Adrenal gland (tissue), 12 donors: ENCODE data around the gene NCEH1. TPM values are rescaled to one million over a fixed set of nuclear protein-coding genes. Genes with fewer than 3 reads are reported as not detected.
"Not testable (repeated sequence)": the region's sequence is repeated elsewhere in the genome, so short reads cannot be mapped to it uniquely, and the experiment has no call there.

Experiments used
- DNase-seq, 7 donors: peaks; one replicate each; pipeline ENCODE4 v3.0.0-alpha.2; 2019 to 2020
- H3K27ac ChIP-seq, 5 donors: fragments of 200-600 bp; sonication (generic) in 4 of 5; 1 replicate in 3 of 5; 2 replicates in 2 of 5; pipeline versions ENCODE4 v1.5.1 to v1.8.0; 2016 to 2020; ENCODE audit warnings: mild to moderate bottlenecking in 1 of 5
- H3K27me3 ChIP-seq: fragments of 200-600 bp; 2 replicates; pipeline ENCODE4 v1.8.0; 2021
- H3K36me3 ChIP-seq, 2 donors: fragments of 200-600 bp; replicated peaks in 1 of 2; 1 replicate in 1 of 2; 2 replicates in 1 of 2; pipeline versions ENCODE4 v1.5.1 to v1.8.0; 2018 to 2022
- H3K4me1 ChIP-seq, 2 donors: fragments of 200-600 bp; replicated peaks in 1 of 2; 1 replicate in 1 of 2; 2 replicates in 1 of 2; pipeline versions ENCODE4 v1.5.1 to v1.8.0; 2018 to 2021
- H3K4me3 ChIP-seq, 4 donors: fragments of 200-600 bp; sonication (generic) in 3 of 4; one replicate each; pipeline ENCODE4 v1.5.1; 2016 to 2018
- H3K9me3 ChIP-seq, 3 donors: fragments of 200-600 bp; sonication (generic) in 1 of 3; replicated peaks in 1 of 3; 1 replicate in 2 of 3; 2 replicates in 1 of 3; pipeline versions ENCODE4 v1.5.1 to v1.8.0; 2016 to 2021
- CTCF ChIP-seq, 6 experiments: fragments of 450-650 bp in 4 of 6; fragments of 200-600 bp in 2 of 6; sonication (generic) in 1 of 6; IDR thresholded peaks; 1 replicate in 5 of 6; 2 replicates in 1 of 6; pipeline versions ENCODE4 v1.5.1 to v1.8.0; 2016 to 2021; ENCODE audit warnings: antibody characterized with exemption in 6 of 6, mild to moderate bottlenecking in 2 of 6, moderate library complexity in 1 of 6
- POLR2A ChIP-seq, 2 donors: fragments of 450-650 bp; IDR thresholded peaks; one replicate each; pipeline ENCODE4 v1.6.1; 2017; ENCODE audit warnings: antibody characterized with exemption in 2 of 2, mild to moderate bottlenecking in 2 of 2, moderate library complexity in 1 of 2
- WGBS, 4 donors: extraction: QIAGEN DNeasy Blood & Tissue Kit in 2 of 4; methylation state at CpG; one replicate each; pipeline versions ENCODE4 v1.1.5 to v1.1.7; 2013 to 2017; 5-methylcytosine and 5-hydroxymethylcytosine counted together
- intact Hi-C, 2 donors: fragments of 100-400 bp; cut with DNase I; formaldehyde crosslinking; loops; one replicate each; pipeline versions ENCODE4 v1.14.1 to v1.15.0; 2022 to 2023
- polyA plus RNA-seq, 3 donors: library from polyadenylated mRNA; stranded (reverse); fragments of 200-250 nt in 2 of 3; fragments of 350-450 nt in 1 of 3; fragmentation: Illumina TruSeq in 1 of 3; extraction: RNeasy Lipid Tissue Mini Kit (QIAGEN cat#74804) in 1 of 3; gene quantifications; one replicate each; pipeline ENCODE4 v1.2.3, GENCODE V29; 2013 to 2014
- total RNA-seq, 9 donors: library from RNA; depleted of rRNA in 4 of 9; stranded (reverse); fragments of >200 nt in 4 of 9; fragments of 120-200 nt in 1 of 9; fragmentation: NEBNext Ultra II Directional in 1 of 9; extraction: Animal tissue kit (Norgen Biotek cat#: 25700) in 1 of 9; gene quantifications; one replicate each; pipeline versions ENCODE4 v1.1.0 to v1.2.4, GENCODE V29; 2013 to 2023
- donor health status: healthy with polysubstance abuse.
- donor health status: Bipolar disorder and iron deficiency.
- donor health status: DM: yes; HTN: yes; CAD: no.
- donor health status: DM: no; HTN: no; CAD: no.
- donor health status: DM: no; HTN: no; CAD: no.
- donor health status: DM: yes; HTN: yes; CAD: no.

NCEH1 gene
- total and polyA plus RNA-seq, 12 donors: 5.8 to 55.3 (median 39.4) TPM

GRCh38 chr3:172596394-172596706 lies 114.5 kb downstream of the NCEH1 start:
- Histone ChIP-seq H3K9me3 (no peaks in the 10 kb centered on the region), H3K36me3 (no peaks in the 10 kb centered on the region), H3K4me1 (peaks cover 14 to 18% of the 10 kb centered on the region in 2 donors), H3K27me3 (no peaks in the 10 kb centered on the region), H3K4me3 (no peak overlapping the region), H3K27ac (peak overlapping the region in 3 of 5 donors; percentile 18 to 68 (median 67))
- TF ChIP-seq POLR2A (IDR thresholded peaks at IDR 0.05) (no peak), CTCF (IDR thresholded peaks at IDR 0.05) (peak in 2 of 6 experiments; percentile 1 to 43)
- intact Hi-C loops: loop anchor here (5.0 to 10.0 kb wide), 3 partner anchors 82 to 112 kb away; no protein-coding TSS in a partner anchor
- no peak for DNase-seq
- WGBS, 4 donors: 39 to 57% (median 53%) methylated on average over 2 of the region's 2 CpGs

GRCh38 chr3:172595664-172596393 lies 115.0 kb downstream of the NCEH1 start:
- H3K36me3 ChIP-seq: no peaks in the 10 kb centered on the region
- DNase-seq: peak in 4 of 7 donors; percentile 39 to 68 (median 45)
- peaks cover 14 to 18% of the 10 kb centered on the region in 2 donors for H3K4me1 ChIP-seq
- H3K27me3 ChIP-seq: no peaks in the 10 kb centered on the region
- peak overlapping the region; percentile 43 to 72 (median 67) for H3K27ac ChIP-seq
- 17 to 33% (median 18%) methylated on average over 7 of the region's 7 CpGs for WGBS, 4 donors
- no peaks in the 10 kb centered on the region for H3K9me3 ChIP-seq
- peak overlapping the region in 1 of 4 donors; percentile 51 for H3K4me3 ChIP-seq
- TF ChIP-seq POLR2A (IDR thresholded peaks at IDR 0.05) (no peak), CTCF (IDR thresholded peaks at IDR 0.05) (peak; percentile 51 to 87 (median 78))
- intact Hi-C loops: loop anchor here (5.0 to 10.0 kb wide), 3 partner anchors 81 to 111 kb away; no protein-coding TSS in a partner anchor

- Histone ChIP-seq H3K4me3 (peak overlapping the region in 1 of 4 donors; percentile 51), H3K27ac (peak overlapping the region; percentile 48 to 70 (median 68)), H3K4me1 (peaks cover 14 to 18% of the 10 kb centered on the region in 2 donors)
- intact Hi-C loops: loop anchor here (5.0 to 10.0 kb wide), 3 partner anchors 80 to 110 kb away; no protein-coding TSS in a partner anchor
- H3K27me3 ChIP-seq, H3K9me3 ChIP-seq, H3K36me3 ChIP-seq: not testable (repeated sequence)
- 79 to 83% (median 82%) methylated on average over 11 of the region's 11 CpGs for WGBS, 4 donors
- peak in 1 of 7 donors; percentile 35 for DNase-seq
Measured at GRCh38 chr3:172594900-172595663, 115.8 kb downstream of the NCEH1 start.

GRCh38 chr3:172592898-172593669 lies 117.8 kb downstream of the NCEH1 start:
- H3K4me3 ChIP-seq: no peak overlapping the region
- intact Hi-C loops: loop anchor here (10.0 kb wide), 2 partner anchors 78 to 108 kb away; no protein-coding TSS in a partner anchor
- no peak for TF ChIP-seq CTCF (IDR thresholded peaks at IDR 0.05)
- no peak for TF ChIP-seq POLR2A (IDR thresholded peaks at IDR 0.05)
- no peaks in the 10 kb centered on the region for H3K9me3 ChIP-seq
- no peak for DNase-seq
- no peak overlapping the region for H3K27ac ChIP-seq
- WGBS, 4 donors: 90 to 98% (median 96%) methylated on average over 7 to 11 of the region's 11 CpGs
- H3K4me1 ChIP-seq: peaks cover 14 to 18% of the 10 kb centered on the region in 2 donors
- no peaks in the 10 kb centered on the region for H3K27me3 ChIP-seq
- no peaks in the 10 kb centered on the region for H3K36me3 ChIP-seq
